ENCODE results near the gene ABCA6. TPM values are rescaled to one million over a fixed set of nuclear protein-coding genes. Genes with fewer than 3 reads are reported as not detected.

Gene ABCA6
- total and polyA plus RNA-seq, 2 of the 13 experiments (the other 11 are each of a cell fraction or from before 2014, with no cell fraction given) = 0.05 to 0.11 TPM

DNA sequence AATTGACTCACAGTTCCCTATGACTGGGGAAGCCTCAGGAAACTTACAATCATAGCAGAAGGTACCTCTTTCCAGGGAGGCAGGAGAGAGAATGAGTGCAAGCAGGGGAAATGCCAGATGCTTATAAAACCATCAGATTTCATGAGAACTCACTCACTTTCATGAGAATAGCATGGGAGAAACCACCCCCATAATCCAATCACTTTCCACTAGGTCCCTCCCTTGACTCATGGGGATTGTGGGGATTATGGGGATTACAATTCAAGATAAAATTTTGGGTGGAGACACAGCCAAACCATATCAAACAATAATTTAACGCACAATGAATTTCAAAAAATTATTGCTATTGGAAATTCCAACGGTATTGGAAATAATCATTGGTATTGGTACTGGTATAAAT lies 96.0 kb downstream of the ABCA6 start:
- ChIA-PET CTCF (ENCODE audit: low intra/inter-chr PET ratio, low total read pairs) (no interaction called here), POLR2A (no interaction called here)
- H3K36me3 ChIP-seq (replicated peaks in 1 of 2; ENCODE audit: control insufficient read depth in 1 of 2, insufficient read depth in 2 of 2, low read length in 2 of 2) = no peaks in the 10 kb centered on the region; a peak in 1 of 5 replicates
- no peaks in the 10 kb centered on the region for H3K79me2 ChIP-seq (ENCODE audit: insufficient read depth, low read length)
- H3K4me2 ChIP-seq (ENCODE audit: low read depth, low read length) = no peak overlapping the region
- peaks cover 65% of the 10 kb centered on the region for H3K4me1 ChIP-seq (ENCODE audit: insufficient read depth, low read length)
- in situ Hi-C loops (cut with HindIII; ENCODE audit: extremely low pct_ligation_motif_present, low pct_unique_long_range_greater_than_20kb) (no loop called here), intact Hi-C loops (cut with micrococcal nuclease; ENCODE audit: unreplicated experiment) (no loop called here)
- ATAC-seq (no peak), DNase-seq (ENCODE audit: low spot score) (no peak), FAIRE-seq (no peak)
- H3K9me3 ChIP-seq (ENCODE audit: low read length) = no peaks in the 10 kb centered on the region
- H3K9ac ChIP-seq (ENCODE audit: insufficient read depth, low read depth, low read length) = no peak overlapping the region
- H4K20me1 ChIP-seq (ENCODE audit: insufficient read depth, low read length) = no peaks in the 10 kb centered on the region
- peak overlapping the region; percentile 93 for H3K27ac ChIP-seq (ENCODE audit: extremely low read length, insufficient read depth, low read length)
- BruUV-seq (replicated peaks) = no TSS peak
- H3K27me3 ChIP-seq (ENCODE audit: control insufficient read depth in 1 of 2, insufficient read depth in 2 of 2, low read length in 2 of 2) = no peaks in the 10 kb centered on the region; a peak in 1 of 5 replicates
- H2AFZ ChIP-seq (ENCODE audit: low read length) = no peak overlapping the region
- no peak for TF ChIP-seq FOXK1 (CRISPR knock-in tag; IDR thresholded peaks at IDR 0.05; ENCODE audit: borderline replicate concordance, low read depth)
- TF ChIP-seq, protein P1, sequence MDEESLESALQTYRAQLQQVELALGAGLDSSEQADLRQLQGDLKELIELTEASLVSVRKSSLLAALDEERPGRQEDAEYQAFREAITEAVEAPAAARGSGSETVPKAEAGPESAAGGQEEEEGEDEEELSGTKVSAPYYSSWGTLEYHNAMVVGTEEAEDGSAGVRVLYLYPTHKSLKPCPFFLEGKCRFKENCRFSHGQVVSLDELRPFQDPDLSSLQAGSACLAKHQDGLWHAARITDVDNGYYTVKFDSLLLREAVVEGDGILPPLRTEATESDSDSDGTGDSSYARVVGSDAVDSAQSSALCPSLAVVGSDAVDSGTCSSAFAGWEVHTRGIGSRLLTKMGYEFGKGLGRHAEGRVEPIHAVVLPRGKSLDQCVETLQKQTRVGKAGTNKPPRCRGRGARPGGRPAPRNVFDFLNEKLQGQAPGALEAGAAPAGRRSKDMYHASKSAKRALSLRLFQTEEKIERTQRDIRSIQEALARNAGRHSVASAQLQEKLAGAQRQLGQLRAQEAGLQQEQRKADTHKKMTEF (CRISPR knock-in tag; IDR thresholded peaks at IDR 0.05) = no peak
- no peak for TF ChIP-seq RXRA (CRISPR knock-in tag; IDR thresholded peaks at IDR 0.05)
- no peak for TF ChIP-seq MTF2 (CRISPR knock-in tag; IDR thresholded peaks at IDR 0.05; ENCODE audit: borderline replicate concordance)
- no peak for TF ChIP-seq STAG1 (CRISPR knock-in tag; IDR thresholded peaks at IDR 0.05)
- no peak for TF ChIP-seq ZNF326 (CRISPR knock-in tag; IDR thresholded peaks at IDR 0.05; ENCODE audit: borderline replicate concordance)
- TF ChIP-seq ZNF576 (CRISPR knock-in tag; IDR thresholded peaks at IDR 0.05) = no peak
- TF ChIP-seq ZNF580 (CRISPR knock-in tag; IDR thresholded peaks at IDR 0.05; ENCODE audit: borderline replicate concordance, low read depth) = no peak
- WGBS (ENCODE audit: low lambda C conversion rate) = 98% methylated on average over 2 of the region's 2 CpGs
- H3K4me3 ChIP-seq (replicated peaks in 1 of 3; ENCODE audit: insufficient read depth in 1 of 3, low read depth in 2 of 3, low read length in 3 of 3) = no peak overlapping the region

Data from HepG2 (cell line).